ENCODE measurements around the gene AASS. TPM values are rescaled to one million over a fixed set of nuclear protein-coding genes. Genes with fewer than 3 reads are reported as not detected.

AASS gene
- total RNA-seq, 4 donors from 2014 or later: 10.1 to 28.5 (median 24.3) TPM

- no peak for DNase-seq
- no peak for TF ChIP-seq POLR2A (IDR thresholded peaks at IDR 0.05)
- TF ChIP-seq CTCF (IDR thresholded peaks at IDR 0.05): no peak
- Histone ChIP-seq H3K36me3 (peaks cover 0 to 28% (median 0%) of the 10 kb centered on the region in 3 donors), H3K9me3 (no peaks in the 10 kb centered on the region), H3K4me3 (no peak overlapping the region), H3K4me1 (no peaks in the 10 kb centered on the region), H3K27me3 (no peaks in the 10 kb centered on the region), H3K27ac (no peak overlapping the region)
These were observed 25.3 kb downstream of the AASS start for GRCh38 chr7:122118757-122119156.

- no peak for TF ChIP-seq POLR2A (IDR thresholded peaks at IDR 0.05)
- no peak for TF ChIP-seq CTCF (IDR thresholded peaks at IDR 0.05)
- H3K4me1 ChIP-seq: no peaks in the 10 kb centered on the region
- H3K9me3 ChIP-seq: peaks cover 0 to 9% (median 0%) of the 10 kb centered on the region in 4 donors
- DNase-seq: no peak
- peaks cover 0 to 9% (median 0%) of the 10 kb centered on the region in 3 donors for H3K36me3 ChIP-seq
- H3K27me3 ChIP-seq: no peaks in the 10 kb centered on the region
- no peak overlapping the region for H3K27ac ChIP-seq
- H3K4me3 ChIP-seq: no peak overlapping the region
These were observed 41.0 kb downstream of the AASS start for GRCh38 chr7:122103064-122103463.

GRCh38 chr7:122100021-122100420, 44.0 kb downstream of the AASS start:
- peaks cover 0 to 9% (median 0%) of the 10 kb centered on the region in 4 donors for H3K9me3 ChIP-seq
- H3K4me1 ChIP-seq: no peaks in the 10 kb centered on the region
- TF ChIP-seq POLR2A (IDR thresholded peaks at IDR 0.05) (no peak), CTCF (IDR thresholded peaks at IDR 0.05) (no peak)
- no peak overlapping the region for H3K4me3 ChIP-seq
- H3K27me3 ChIP-seq: no peaks in the 10 kb centered on the region
- no peak for DNase-seq
- H3K27ac ChIP-seq: no peak overlapping the region
- peaks cover 0 to 9% (median 0%) of the 10 kb centered on the region in 3 donors for H3K36me3 ChIP-seq

- TF ChIP-seq CTCF (IDR thresholded peaks at IDR 0.05): no peak
- no peak for TF ChIP-seq POLR2A (IDR thresholded peaks at IDR 0.05)
- no peak overlapping the region for H3K4me3 ChIP-seq
- H3K27me3 ChIP-seq: no peaks in the 10 kb centered on the region
- no peak for DNase-seq
- no peaks in the 10 kb centered on the region for H3K9me3 ChIP-seq
- H3K4me1 ChIP-seq: no peaks in the 10 kb centered on the region
- no peak overlapping the region for H3K27ac ChIP-seq
- H3K36me3 ChIP-seq: peaks cover 0 to 6% (median 0%) of the 10 kb centered on the region in 3 donors
These were observed 48.4 kb downstream of the AASS start for GRCh38 chr7:122095642-122096041.

GRCh38 chr7:122094549-122094948, 49.5 kb downstream of the AASS start:
- peaks cover 0 to 6% (median 0%) of the 10 kb centered on the region in 3 donors for H3K36me3 ChIP-seq
- DNase-seq: no peak
- TF ChIP-seq CTCF (IDR thresholded peaks at IDR 0.05): no peak
- no peak for TF ChIP-seq POLR2A (IDR thresholded peaks at IDR 0.05)
- H3K4me1 ChIP-seq: no peaks in the 10 kb centered on the region
- no peak overlapping the region for H3K4me3 ChIP-seq
- no peaks in the 10 kb centered on the region for H3K9me3 ChIP-seq
- no peaks in the 10 kb centered on the region for H3K27me3 ChIP-seq
- no peak overlapping the region for H3K27ac ChIP-seq
